LNCaP clone FGC (cell line): ENCODE data around the gene FSTL4.

ENCODE experiments used
- DNase-seq: peaks from one replicate; pipeline ENCODE4 v3.0.0-alpha.2; 2011; ENCODE audit warnings: low read depth
- H3K4me3 ChIP-seq: 2 replicates; pipeline ENCODE4 v1.5.1; 2011; ENCODE audit warnings: mild to moderate bottlenecking, low read depth, low read length, control low read depth
- TF ChIP-seq, protein P1 (sequence below): IDR thresholded peaks from 2 replicates; pipeline ENCODE4 v1.5.1; 2012; ENCODE audit warnings: mild to moderate bottlenecking; ENCODE audit not compliant: control insufficient read depth, insufficient read depth; ENCODE audit errors: extremely low read depth

The FSTL4 gene

DNA sequence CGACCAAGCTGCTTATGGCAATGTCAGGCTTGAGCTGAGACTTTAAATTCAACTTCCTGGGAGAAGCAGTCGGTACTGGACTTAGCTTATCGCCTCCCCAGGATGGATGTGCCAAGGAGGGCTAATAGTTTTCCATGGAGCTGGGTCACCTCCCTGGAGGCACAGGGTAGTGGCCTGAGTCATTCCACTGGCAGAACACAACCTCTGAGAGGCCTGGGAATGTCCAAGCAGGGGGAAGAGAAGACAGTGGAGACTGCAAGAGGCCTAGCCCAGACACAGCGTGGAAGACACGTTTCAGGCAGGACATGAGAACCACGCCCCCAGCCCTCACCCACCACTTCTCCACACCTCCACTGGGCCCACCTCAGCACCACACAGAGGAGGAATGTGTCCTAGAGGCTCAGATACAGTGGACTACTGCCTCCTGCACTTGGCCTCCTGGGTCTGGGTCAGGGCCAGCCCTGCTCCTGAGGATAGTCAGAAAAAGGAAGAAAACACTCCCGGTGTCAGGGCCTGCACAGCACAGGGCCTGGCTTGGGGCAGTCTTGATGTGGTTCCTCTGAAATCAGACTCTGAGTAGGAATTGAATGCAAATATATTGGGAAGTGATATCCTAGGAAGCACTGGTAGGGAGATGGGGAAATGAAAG lies 171.8 kb downstream of the FSTL4 start:
- no peak for DNase-seq
- TF ChIP-seq, protein P1, sequence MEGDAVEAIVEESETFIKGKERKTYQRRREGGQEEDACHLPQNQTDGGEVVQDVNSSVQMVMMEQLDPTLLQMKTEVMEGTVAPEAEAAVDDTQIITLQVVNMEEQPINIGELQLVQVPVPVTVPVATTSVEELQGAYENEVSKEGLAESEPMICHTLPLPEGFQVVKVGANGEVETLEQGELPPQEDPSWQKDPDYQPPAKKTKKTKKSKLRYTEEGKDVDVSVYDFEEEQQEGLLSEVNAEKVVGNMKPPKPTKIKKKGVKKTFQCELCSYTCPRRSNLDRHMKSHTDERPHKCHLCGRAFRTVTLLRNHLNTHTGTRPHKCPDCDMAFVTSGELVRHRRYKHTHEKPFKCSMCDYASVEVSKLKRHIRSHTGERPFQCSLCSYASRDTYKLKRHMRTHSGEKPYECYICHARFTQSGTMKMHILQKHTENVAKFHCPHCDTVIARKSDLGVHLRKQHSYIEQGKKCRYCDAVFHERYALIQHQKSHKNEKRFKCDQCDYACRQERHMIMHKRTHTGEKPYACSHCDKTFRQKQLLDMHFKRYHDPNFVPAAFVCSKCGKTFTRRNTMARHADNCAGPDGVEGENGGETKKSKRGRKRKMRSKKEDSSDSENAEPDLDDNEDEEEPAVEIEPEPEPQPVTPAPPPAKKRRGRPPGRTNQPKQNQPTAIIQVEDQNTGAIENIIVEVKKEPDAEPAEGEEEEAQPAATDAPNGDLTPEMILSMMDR: no peak
- no peak overlapping the region for H3K4me3 ChIP-seq

GRCh38 chr5:133439859-133440258 lies 172.5 kb downstream of the FSTL4 start:
- DNase-seq: no peak
- TF ChIP-seq, protein P1: no peak
- H3K4me3 ChIP-seq: no peak overlapping the region

DNA sequence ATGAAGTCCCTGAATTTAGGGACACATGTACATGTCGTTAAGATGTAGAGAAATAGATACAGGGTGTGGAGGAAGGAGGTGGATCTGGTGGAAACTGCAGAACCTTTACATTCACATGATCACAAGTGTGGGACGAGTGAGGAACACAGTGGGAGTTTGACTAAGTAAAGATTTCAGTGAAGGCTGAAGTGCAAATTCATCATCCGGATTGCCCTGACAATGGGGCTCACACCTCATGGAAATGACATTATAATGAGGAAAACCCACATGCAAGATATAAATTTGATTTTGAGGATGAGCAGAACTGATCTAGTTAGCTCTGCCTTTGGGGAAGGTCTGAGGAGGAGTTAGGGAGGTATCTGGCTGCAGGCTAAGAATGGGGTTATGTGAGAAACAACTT lies 173.9 kb downstream of the FSTL4 start:
- TF ChIP-seq, protein P1: no peak
- H3K4me3 ChIP-seq: no peak overlapping the region
- DNase-seq: no peak

DNA sequence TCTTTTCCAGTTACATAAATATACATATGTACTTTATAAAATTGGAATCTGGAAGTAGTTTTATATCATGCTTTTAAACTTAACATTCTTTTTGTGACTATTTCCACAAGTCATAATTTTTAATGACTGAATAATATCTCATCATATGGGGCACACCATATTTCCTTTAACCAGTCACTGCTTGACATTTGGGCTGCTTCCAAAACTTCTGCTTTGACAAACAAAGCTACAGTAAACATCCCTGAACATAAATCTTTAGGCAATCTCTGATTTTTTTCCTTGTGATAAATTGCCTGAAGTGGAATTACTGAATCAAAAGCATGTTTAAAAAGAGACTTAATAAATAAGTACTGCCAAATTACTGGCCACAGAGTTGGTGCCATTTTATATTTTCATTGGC lies 178.0 kb downstream of the FSTL4 start:
- H3K4me3 ChIP-seq: no peak overlapping the region
- TF ChIP-seq, protein P1: no peak
- peak; percentile 82 for DNase-seq

- TF ChIP-seq, protein P1: no peak
- DNase-seq: no peak
- no peak overlapping the region for H3K4me3 ChIP-seq
Observed at GRCh38 chr5:133433641-133434040, 178.7 kb downstream of the FSTL4 start.

DNA sequence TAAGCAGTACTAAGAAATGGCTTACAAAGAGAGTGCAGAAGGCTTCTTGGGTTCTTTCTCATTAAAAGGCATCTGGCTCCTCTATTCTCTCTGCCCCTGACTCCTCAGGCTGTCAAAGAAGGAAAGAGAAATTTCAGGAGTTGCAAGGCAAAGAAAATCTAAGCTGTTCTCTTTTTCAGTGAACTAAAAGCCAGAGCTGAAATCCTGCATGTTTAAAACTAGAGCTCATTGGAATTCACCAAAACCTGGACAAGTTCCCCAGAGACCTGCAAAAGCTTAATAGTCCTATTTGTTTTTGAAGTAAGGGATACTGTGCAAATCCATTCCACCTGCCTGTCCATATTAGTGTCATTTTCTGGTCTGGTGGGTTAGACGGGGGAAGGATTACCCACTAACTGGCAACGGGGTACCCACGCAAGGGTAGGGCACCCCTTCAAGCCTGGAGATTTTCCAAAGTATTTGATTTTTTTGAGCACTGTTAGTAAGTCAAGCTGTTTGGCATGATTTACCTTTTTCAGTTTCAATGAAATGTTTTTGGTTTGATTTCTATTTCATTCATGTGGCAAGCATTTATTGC lies 179.3 kb downstream of the FSTL4 start:
- no peak overlapping the region for H3K4me3 ChIP-seq
- DNase-seq: no peak
- TF ChIP-seq, protein P1: no peak

DNA sequence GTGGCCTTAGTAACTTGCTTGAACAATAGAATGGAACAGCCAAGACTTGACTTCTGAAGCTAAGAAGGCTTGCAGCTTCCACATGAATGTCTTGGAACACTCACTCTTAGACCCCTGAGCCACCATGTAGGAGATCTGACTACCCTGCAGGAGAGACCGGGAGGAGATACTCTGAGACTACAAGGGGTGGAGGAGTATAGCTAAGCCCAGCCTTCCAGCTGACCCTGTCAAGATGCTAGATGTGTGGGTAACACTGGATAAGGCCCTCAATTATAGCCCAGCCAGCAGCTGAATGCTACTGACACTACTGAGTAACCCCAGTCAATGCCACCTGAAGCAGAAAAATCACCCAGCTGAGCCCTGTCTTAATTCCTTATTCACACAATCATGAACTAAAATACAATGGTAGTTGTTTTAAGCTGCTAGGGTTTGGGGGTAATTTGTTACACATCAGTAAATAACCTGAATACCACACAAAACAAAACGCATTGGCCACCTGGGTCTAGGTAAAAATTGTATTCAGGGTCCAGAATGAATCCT lies 180.9 kb downstream of the FSTL4 start:
- DNase-seq: no peak
- TF ChIP-seq, protein P1: no peak

More for the DNA sequence above, 180.9 kb downstream of the FSTL4 start:
- H3K4me3 ChIP-seq: no peak overlapping the region
